K562 (cell line): ENCODE data around the gene EIF4G1. TPM values are rescaled to one million over a fixed set of nuclear protein-coding genes. Genes with fewer than 3 reads are reported as not detected.

Experiments used
- ATAC-seq: fragments of 200-7000 bp; cut with Tn5 transposase; 3 replicates; pipeline ENCODE4 v1.9.1; 2020; ENCODE audit warnings: moderate library complexity
- BruUV-seq: library from RNA; stranded (reverse); fragments of 400-500 nt; replicated peaks from 2 replicates; lab custom pipeline; 2021; lab: Mats Ljungman, UMichigan
- CTCF ChIA-PET: fragments of 300-600 bp; formaldehyde crosslinking; extraction: SDS; loops from one replicate; lab custom pipeline; 2021; ENCODE audit warnings: low intra/inter-chr PET ratio; lab: Yijun Ruan, JAX
- POLR2A ChIA-PET: fragments of 300-600, 350-650 bp; sonication (Branson Sonifier 250); formaldehyde crosslinking; extraction: SDS; loops from one replicate; lab custom pipeline; 2021; ENCODE audit warnings: antibody characterized with exemption, inconsistent platforms; lab: Yijun Ruan, JAX
- DNase-seq, 4 experiments: peaks; one replicate each; pipeline versions ENCODE4 v3.0.0 to v3.0.0-alpha.2; 2011 to 2018; ENCODE audit warnings: low spot score in 3 of 4, mixed read lengths in 3 of 4; ENCODE audit errors: extremely low read depth in 1 of 4
- FAIRE-seq: peaks from 2 replicates; lab custom pipeline; 2011; peaks lifted over from hg19 to GRCh38; lab: Jason Lieb, UNC
- H2AFZ ChIP-seq: 2 replicates; pipeline ENCODE4 v1.6.0; 2011; ENCODE audit warnings: low read depth, low read length, control low read depth, inconsistent platforms
- H3K27ac ChIP-seq: fragments of 200-600 bp; 3 replicates; pipeline ENCODE4 v1.8.0; 2011; ENCODE audit warnings: low read depth, mild to moderate bottlenecking, control low read depth, inconsistent platforms, low read length, moderate library complexity, mixed read lengths; ENCODE audit errors: extremely low read depth
- H3K27me3 ChIP-seq, 2 experiments: fragments of 300-600 bp in 1 of 2; 2 replicates in 1 of 2; 3 replicates in 1 of 2; pipeline versions ENCODE4 v1.6.0 to v1.8.0; 2011; ENCODE audit warnings: inconsistent platforms in 2 of 2, low read length in 2 of 2, mild to moderate bottlenecking in 1 of 2, mixed read lengths in 1 of 2, moderate library complexity in 1 of 2; ENCODE audit not compliant: control insufficient read depth in 2 of 2, insufficient read depth in 2 of 2
- H3K36me3 ChIP-seq: fragments of 300-600 bp; 3 replicates; pipeline ENCODE4 v1.8.0; 2011; ENCODE audit warnings: mild to moderate bottlenecking, low read length, inconsistent platforms; ENCODE audit not compliant: control insufficient read depth, insufficient read depth
- H3K4me1 ChIP-seq, 2 experiments: fragments of 200-600 bp in 1 of 2; replicated peaks in 1 of 2; 2 replicates in 1 of 2; 3 replicates in 1 of 2; pipeline versions ENCODE4 v1.5.1 to v1.8.0; 2011; ENCODE audit warnings: inconsistent platforms in 2 of 2, low read length in 2 of 2, mild to moderate bottlenecking in 1 of 2, mixed read lengths in 1 of 2, moderate library complexity in 1 of 2; ENCODE audit not compliant: control insufficient read depth in 2 of 2, insufficient read depth in 2 of 2
- H3K4me2 ChIP-seq: 2 replicates; pipeline ENCODE4 v1.6.1; 2011; ENCODE audit warnings: low read length, control low read depth, inconsistent platforms, mixed read lengths; ENCODE audit not compliant: insufficient read depth
- H3K4me3 ChIP-seq: fragments of 200-600 bp; sonication (generic), shearing (Covaris generic); 2 replicates; pipeline ENCODE4 v1.5.1; 2016; ENCODE audit warnings: control low read depth, inconsistent platforms
- H3K79me2 ChIP-seq: fragments of 200-600 bp; 3 replicates; pipeline ENCODE4 v1.8.0; 2011; ENCODE audit warnings: low read length, inconsistent platforms; ENCODE audit not compliant: control insufficient read depth, insufficient read depth
- H3K9ac ChIP-seq, 2 experiments: 2 replicates each; pipeline versions ENCODE4 v1.6.0 to v1.6.1; 2011; ENCODE audit warnings: low read depth in 2 of 2, low read length in 2 of 2, control low read depth in 1 of 2, inconsistent platforms in 1 of 2, mild to moderate bottlenecking in 1 of 2, mixed read lengths in 1 of 2; ENCODE audit not compliant: insufficient read depth in 1 of 2
- H3K9me1 ChIP-seq: one replicate; pipeline ENCODE4 v1.6.0; 2011; ENCODE audit warnings: inconsistent platforms, mild to moderate bottlenecking, low read length, moderate library complexity; ENCODE audit not compliant: control insufficient read depth, insufficient read depth
- H3K9me3 ChIP-seq: replicated peaks from 2 replicates; pipeline ENCODE4 v1.5.1; 2011; ENCODE audit warnings: low read depth, low read length, inconsistent platforms; ENCODE audit not compliant: control insufficient read depth, insufficient read depth
- H4K20me1 ChIP-seq: replicated peaks from 2 replicates; pipeline ENCODE4 v1.6.1; 2011; ENCODE audit warnings: low read length, inconsistent platforms, mixed read lengths; ENCODE audit not compliant: control insufficient read depth, insufficient read depth
- UBTF ChIP-seq, 2 experiments: IDR thresholded peaks; 2 replicates each; pipeline ENCODE4 v1.6.1; 2012; ENCODE audit warnings: improper control_type of control experiment in 2 of 2, low read depth in 2 of 2, low read length in 2 of 2, borderline replicate concordance in 1 of 2
- ZNF224 ChIP-seq: sonication (generic); formaldehyde crosslinking; IDR thresholded peaks from 2 replicates; pipeline ENCODE4 v1.8.0; 2022; ENCODE audit warnings: mild to moderate bottlenecking, missing genetic modification reagents
- ZNF316 ChIP-seq: fragments of 450-650 bp; IDR thresholded peaks from 2 replicates; pipeline ENCODE4 v1.6.1; 2016
- WGBS: fragments of 100-300 bp; shearing (Covaris generic); methylation state at CpG from one replicate; pipeline ENCODE4 v1.1.6; 2016; ENCODE audit warnings: low coverage, mixed read lengths; ENCODE audit not compliant: insufficient coverage; ENCODE audit errors: missing lambda C conversion rate; 5-methylcytosine and 5-hydroxymethylcytosine counted together
- in situ Hi-C: fragments of 300-500 bp; cut with MboI; formaldehyde crosslinking; loops from 4 replicates; pipeline ENCODE4 v1.15.0; 2018; ENCODE audit warnings: inconsistent platforms, mixed read lengths
- intact Hi-C: fragments of 100-400 bp; cut with micrococcal nuclease; formaldehyde crosslinking; loops from 2 replicates; pipeline ENCODE4 v1.14.2; 2022
- polyA plus RNA-seq, 8 experiments: library from polyadenylated mRNA; depleted of rRNA in 4 of 8; stranded (reverse) in 5 of 8; unstranded in 3 of 8; fragments of >200 nt; fragmentation: Nextera tagmentation in 2 of 8; fragmentation: Illumina TruSeq in 1 of 8; extraction: Ambion mirVana in 2 of 8; extraction: Trizol in 1 of 8; gene quantifications; 2 replicates each; pipeline versions ENCODE4 v1.2.1 to v1.2.3, GENCODE V29; 2011 to 2014; ENCODE audit warnings: inconsistent platforms in 1 of 8, missing spikeins in 1 of 8
- total RNA-seq, 7 experiments: library from RNA; depleted of rRNA in 6 of 7; stranded (reverse); fragments of >200 nt in 6 of 7; fragmentation: Illumina TruSeq in 2 of 7; extraction: Trizol in 2 of 7; gene quantifications; 2 replicates each; pipeline versions ENCODE4 v1.2.1 to v1.2.3, GENCODE V29; 2011 to 2021; ENCODE audit warnings: low replicate concordance in 1 of 7

The EIF4G1 gene
- total and polyA plus RNA-seq, 9 of the 15 experiments (the other 6 are each of a cell fraction or from before 2014, with no cell fraction given): 4.6 to 505 (median 155) TPM

- peaks cover 44 to 47% of the 10 kb centered on the region in 2 experiments for H3K27me3 ChIP-seq
- FAIRE-seq (no peak), DNase-seq (peak in 2 of 4 experiments; percentile 61 to 63), ATAC-seq (peak; percentile 67)
- TF ChIP-seq UBTF (IDR thresholded peaks at IDR 0.05; ENCODE audit: borderline replicate concordance in 1 of 2, low read depth in 2 of 2, low read length in 2 of 2) (no peak), ZNF224 (CRISPR knock-in tag) (no peak), ZNF316 (0 out of 2 replicates have a peak, but pooled peaks have one; percentile 10)
- H3K36me3 ChIP-seq: no peaks in the 10 kb centered on the region
- no peak within 1 kb of the TSS for H3K27ac ChIP-seq
- ChIA-PET POLR2A (interaction anchor here (1.0 kb wide), 1 partner anchor 18 kb away, joined by 4 read pairs; no protein-coding TSS in a partner anchor), CTCF (no interaction called here)
- 0 out of 2 replicates have a peak within 1 kb of the TSS, but pooled peaks have one; percentile 24 for H2AFZ ChIP-seq
- H3K4me2 ChIP-seq: no peak within 1 kb of the TSS
- H4K20me1 ChIP-seq: no peaks in the 10 kb centered on the region; the same call in 1 of the 2 replicates
- H3K9me3 ChIP-seq: no peaks in the 10 kb centered on the region
- H3K4me1 ChIP-seq: peaks cover 0 to 8% of the 10 kb centered on the region in 2 experiments; a peak in 1 of 5 replicates
- H3K79me2 ChIP-seq: no peaks in the 10 kb centered on the region
- 13% methylated on average over 17 of the region's 65 CpGs for WGBS
- in situ Hi-C loops: no loop called here
- no peaks in the 10 kb centered on the region for H3K9me1 ChIP-seq
- no TSS peak for BruUV-seq
- no peak within 1 kb of the TSS for H3K4me3 ChIP-seq
- H3K9ac ChIP-seq: peak within 1 kb of the TSS in 1 of 2 experiments; percentile 10; a peak in 1 of 4 replicates
- intact Hi-C loops: no loop called here
Observed at GRCh38 chr3:184275961-184276910, 38.2 kb upstream of the EIF4G1 start, which contains the start of gene ECE2. TSS of gene ECE2 (plus strand) at chr3:184276022. CDS start at chr3:184276154, 132 bp downstream.
